ENCODE measurements around the gene RERE.
A peak's percentile ranks its signal among the peaks of the same experiment; 100 is the strongest.

The RERE gene

GRCh38 chr1:8462371-8462892 lies 355.0 kb downstream of the RERE start:
- Histone ChIP-seq H3K36me3 (ENCODE audit: insufficient read depth, low read length) (no peaks in the 10 kb centered on the region; the same call in 1 of the 2 replicates), H3K9me3 (ENCODE audit: low read depth, low read length) (no peaks in the 10 kb centered on the region), H3K4me3 (no peak overlapping the region), H3K9ac (ENCODE audit: insufficient read length) (no peak overlapping the region), H3K27ac (peak overlapping the region; percentile 82; the same call in 1 of the 2 replicates)
- DNase-seq (ENCODE audit: low read depth, low spot score), result no peak
- TF ChIP-seq FOXP2 (optimal IDR thresholded peaks at IDR 0.05; ENCODE audit: control extremely low read depth, extremely low read length, insufficient read depth), result no peak
- no peak for TF ChIP-seq POLR2AphosphoS5 (IDR thresholded peaks at IDR 0.05; ENCODE audit: borderline replicate concordance, low read depth, low read length)
- no peak for TF ChIP-seq EZH2 (IDR thresholded peaks at IDR 0.05)

DNA sequence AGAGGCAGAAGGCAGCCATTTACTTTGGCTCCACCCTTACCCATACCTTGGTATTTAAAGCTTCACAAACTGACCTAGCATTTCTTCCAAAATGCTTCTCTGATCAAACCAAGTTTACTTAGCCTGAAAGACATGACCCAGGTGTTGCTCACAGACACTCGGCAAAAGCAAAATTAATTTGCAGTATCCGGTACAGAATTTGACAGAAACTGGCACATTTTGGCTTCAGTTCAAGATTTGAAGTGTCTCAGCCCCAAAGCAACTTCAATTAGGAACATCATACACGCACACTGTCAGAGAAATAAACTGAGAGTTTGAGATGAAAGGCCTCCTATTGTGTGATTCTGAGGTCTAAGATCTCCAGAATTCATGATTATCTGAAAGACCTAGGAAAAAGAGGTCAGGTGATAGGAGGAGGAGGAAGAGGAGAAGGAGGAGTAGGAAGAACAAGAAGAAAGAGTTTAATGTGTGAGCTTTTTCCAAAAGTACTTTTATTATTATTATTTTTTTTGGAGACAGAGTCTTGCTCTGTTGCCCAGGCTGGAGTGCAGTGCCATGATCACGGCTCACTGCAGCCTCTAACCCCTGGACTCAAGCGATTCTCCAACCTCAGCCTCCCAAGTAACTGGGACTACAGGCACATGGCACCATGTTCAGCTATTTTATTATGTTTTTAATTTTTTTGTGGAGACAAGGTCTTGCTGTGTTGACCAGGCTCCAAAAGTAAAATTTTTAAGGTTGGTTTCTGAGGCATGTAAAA lies 355.9 kb downstream of the RERE start:
- Histone ChIP-seq H3K27ac (no peak overlapping the region), H3K36me3 (ENCODE audit: insufficient read depth, low read length) (no peaks in the 10 kb centered on the region; the same call in 1 of the 2 replicates), H3K9ac (ENCODE audit: insufficient read length) (no peak overlapping the region), H3K4me3 (no peak overlapping the region), H3K9me3 (ENCODE audit: low read depth, low read length) (no peaks in the 10 kb centered on the region)
- TF ChIP-seq FOXP2 (optimal IDR thresholded peaks at IDR 0.05; ENCODE audit: control extremely low read depth, extremely low read length, insufficient read depth) (no peak), POLR2AphosphoS5 (IDR thresholded peaks at IDR 0.05; ENCODE audit: borderline replicate concordance, low read depth, low read length) (no peak), EZH2 (IDR thresholded peaks at IDR 0.05) (no peak)
- DNase-seq (ENCODE audit: low read depth, low spot score), result no peak

DNA sequence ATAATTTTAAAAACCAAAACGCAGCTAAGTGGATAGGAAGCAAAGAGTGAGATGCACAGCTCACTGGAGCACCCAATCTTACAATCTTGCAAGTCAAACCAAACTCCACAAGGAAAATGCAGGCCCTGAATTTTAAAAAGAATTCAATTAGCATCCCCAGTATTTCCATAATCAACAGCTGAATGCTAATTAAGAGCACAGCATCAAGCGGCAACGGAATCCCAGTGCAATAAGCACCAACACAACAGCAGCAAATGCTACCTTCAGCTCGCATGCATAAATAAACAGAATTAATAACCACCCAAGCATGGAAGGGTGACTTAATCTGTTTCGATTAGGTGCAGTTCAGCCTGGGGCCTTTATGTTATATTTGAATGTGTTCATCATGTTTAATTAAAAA lies 356.7 kb downstream of the RERE start:
- Histone ChIP-seq H3K9ac (ENCODE audit: insufficient read length) (no peak overlapping the region), H3K9me3 (ENCODE audit: low read depth, low read length) (no peaks in the 10 kb centered on the region), H3K36me3 (ENCODE audit: insufficient read depth, low read length) (no peaks in the 10 kb centered on the region; the same call in 1 of the 2 replicates), H3K27ac (no peak overlapping the region), H3K4me3 (no peak overlapping the region)
- TF ChIP-seq POLR2AphosphoS5 (IDR thresholded peaks at IDR 0.05; ENCODE audit: borderline replicate concordance, low read depth, low read length) (no peak), FOXP2 (optimal IDR thresholded peaks at IDR 0.05; ENCODE audit: control extremely low read depth, extremely low read length, insufficient read depth) (no peak)
- DNase-seq (ENCODE audit: low read depth, low spot score), result no peak

DNA sequence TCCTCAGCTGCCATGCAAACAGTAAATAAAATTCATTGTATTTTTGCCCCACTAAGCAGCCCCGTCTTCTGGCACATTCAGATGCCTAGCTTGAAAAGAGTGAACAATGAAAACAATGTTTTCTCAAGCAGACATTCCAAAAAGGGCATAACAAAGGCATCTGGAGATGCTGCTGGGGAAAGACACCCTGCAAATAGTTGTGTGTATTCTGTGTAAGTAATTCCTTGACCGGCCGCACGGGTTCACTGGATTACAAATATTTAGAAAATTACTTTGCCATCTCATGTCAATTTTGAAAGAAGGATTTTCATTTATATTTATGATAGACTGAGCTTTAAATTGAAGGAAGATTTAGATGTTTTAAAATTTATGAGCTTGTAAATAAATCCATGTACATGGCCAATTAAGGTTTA lies 357.3 kb downstream of the RERE start:
- TF ChIP-seq POLR2AphosphoS5 (IDR thresholded peaks at IDR 0.05; ENCODE audit: borderline replicate concordance, low read depth, low read length) (no peak), EZH2 (IDR thresholded peaks at IDR 0.05) (no peak), FOXP2 (optimal IDR thresholded peaks at IDR 0.05; ENCODE audit: control extremely low read depth, extremely low read length, insufficient read depth) (no peak)
- Histone ChIP-seq H3K9me3 (ENCODE audit: low read depth, low read length) (no peaks in the 10 kb centered on the region), H3K27ac (no peak overlapping the region), H3K9ac (ENCODE audit: insufficient read length) (no peak overlapping the region), H3K36me3 (ENCODE audit: insufficient read depth, low read length) (no peaks in the 10 kb centered on the region; the same call in 1 of the 2 replicates), H3K4me3 (no peak overlapping the region)
- no peak for DNase-seq (ENCODE audit: low read depth, low spot score)

- Histone ChIP-seq H3K9ac (ENCODE audit: insufficient read length) (no peak overlapping the region), H3K27ac (no peak overlapping the region), H3K36me3 (ENCODE audit: insufficient read depth, low read length) (no peaks in the 10 kb centered on the region), H3K4me3 (no peak overlapping the region), H3K9me3 (ENCODE audit: low read depth, low read length) (no peaks in the 10 kb centered on the region)
- DNase-seq (ENCODE audit: low read depth, low spot score), result no peak
- no peak for TF ChIP-seq EZH2 (IDR thresholded peaks at IDR 0.05)
- no peak for TF ChIP-seq POLR2AphosphoS5 (IDR thresholded peaks at IDR 0.05; ENCODE audit: borderline replicate concordance, low read depth, low read length)
- TF ChIP-seq FOXP2 (optimal IDR thresholded peaks at IDR 0.05; ENCODE audit: control extremely low read depth, extremely low read length, insufficient read depth), result no peak
These were observed 358.8 kb downstream of the RERE start for GRCh38 chr1:8458607-8459006.

- Histone ChIP-seq H3K27ac (no peak overlapping the region), H3K36me3 (ENCODE audit: insufficient read depth, low read length) (no peaks in the 10 kb centered on the region), H3K4me3 (no peak overlapping the region), H3K9ac (ENCODE audit: insufficient read length) (no peak overlapping the region), H3K9me3 (ENCODE audit: low read depth, low read length) (no peaks in the 10 kb centered on the region)
- TF ChIP-seq FOXP2 (optimal IDR thresholded peaks at IDR 0.05; ENCODE audit: control extremely low read depth, extremely low read length, insufficient read depth) (no peak), POLR2AphosphoS5 (IDR thresholded peaks at IDR 0.05; ENCODE audit: borderline replicate concordance, low read depth, low read length) (no peak), EZH2 (IDR thresholded peaks at IDR 0.05) (no peak)
- DNase-seq (ENCODE audit: low read depth, low spot score), result no peak
These were observed 359.6 kb downstream of the RERE start for GRCh38 chr1:8457760-8458381.

DNA sequence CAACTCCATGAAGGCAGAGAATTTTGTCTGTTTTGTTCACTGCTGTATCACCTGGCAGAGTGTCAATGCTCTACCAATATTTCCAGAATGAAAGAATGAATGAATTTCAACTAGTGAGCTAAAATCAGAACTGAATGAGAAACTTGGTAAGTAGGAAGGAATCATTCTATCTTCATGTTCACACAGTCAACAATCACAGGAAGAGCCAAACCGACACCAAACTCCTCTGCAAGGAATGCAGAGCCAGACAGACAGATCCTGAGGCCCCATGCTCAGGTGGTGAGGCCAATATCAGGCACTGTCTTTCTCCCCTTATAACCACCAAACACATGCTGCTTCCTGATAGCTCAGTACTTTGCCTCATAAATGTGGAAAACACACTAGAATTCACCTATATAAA lies 360.4 kb downstream of the RERE start:
- no peak for DNase-seq (ENCODE audit: low read depth, low spot score)
- Histone ChIP-seq H3K4me3 (no peak overlapping the region), H3K9ac (ENCODE audit: insufficient read length) (no peak overlapping the region), H3K36me3 (ENCODE audit: insufficient read depth, low read length) (no peaks in the 10 kb centered on the region), H3K9me3 (ENCODE audit: low read depth, low read length) (no peaks in the 10 kb centered on the region), H3K27ac (no peak overlapping the region)
- TF ChIP-seq POLR2AphosphoS5 (IDR thresholded peaks at IDR 0.05; ENCODE audit: borderline replicate concordance, low read depth, low read length) (no peak), EZH2 (IDR thresholded peaks at IDR 0.05) (no peak), FOXP2 (optimal IDR thresholded peaks at IDR 0.05; ENCODE audit: control extremely low read depth, extremely low read length, insufficient read depth) (no peak)

DNA sequence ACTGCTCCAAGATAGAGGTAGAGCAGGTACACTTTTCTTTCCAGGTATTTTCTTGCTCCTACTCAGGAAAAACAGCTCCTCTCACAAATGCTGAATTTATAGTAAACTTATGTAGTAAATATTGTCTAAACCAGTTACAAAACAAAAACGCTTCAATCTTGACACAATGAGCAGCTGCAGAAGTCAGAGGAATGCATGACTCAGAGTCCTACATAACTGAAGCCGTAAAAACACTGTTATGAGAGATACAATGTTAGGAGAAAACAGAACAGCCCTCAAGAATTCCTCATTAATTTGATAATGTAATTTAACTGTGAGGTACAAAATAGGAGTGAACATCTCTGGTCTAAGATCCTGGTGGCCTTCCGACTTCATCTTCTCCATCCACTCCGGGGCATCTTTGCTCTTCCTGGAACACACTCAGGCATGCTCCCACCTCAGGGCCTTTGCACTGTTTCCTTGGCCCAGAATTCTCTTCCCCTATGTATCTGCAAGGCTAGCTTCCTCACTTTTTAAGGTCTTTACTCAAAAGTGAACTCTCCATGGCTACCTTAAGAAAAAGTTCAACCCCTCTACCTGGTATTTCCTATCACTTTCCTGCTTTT lies 361.0 kb downstream of the RERE start:
- Histone ChIP-seq H3K4me3 (no peak overlapping the region), H3K36me3 (ENCODE audit: insufficient read depth, low read length) (no peaks in the 10 kb centered on the region), H3K27ac (no peak overlapping the region), H3K9me3 (ENCODE audit: low read depth, low read length) (no peaks in the 10 kb centered on the region), H3K9ac (ENCODE audit: insufficient read length) (no peak overlapping the region)
- TF ChIP-seq EZH2 (IDR thresholded peaks at IDR 0.05) (no peak), POLR2AphosphoS5 (IDR thresholded peaks at IDR 0.05; ENCODE audit: borderline replicate concordance, low read depth, low read length) (no peak), FOXP2 (optimal IDR thresholded peaks at IDR 0.05; ENCODE audit: control extremely low read depth, extremely low read length, insufficient read depth) (no peak)
- DNase-seq (ENCODE audit: low read depth, low spot score), result no peak

Measured in SK-N-MC (cell line).